RWPE2 (cell line): ENCODE measurements around the gene ANKRD40CL.

Experiments
- ATAC-seq: fragments of 200-7000 bp; cut with Tn5 transposase; 3 replicates; pipeline ENCODE4 v1.9.1; 2021; ENCODE audit warnings: low read depth
- DNase-seq: peaks from one replicate; pipeline ENCODE4 v3.0.0-alpha.2; 2020; ENCODE audit warnings: low spot score
- H3K27ac ChIP-seq: fragments of 450-650 bp; 2 replicates; pipeline ENCODE4 v1.5.1; 2017; ENCODE audit warnings: mild to moderate bottlenecking; ENCODE audit not compliant: poor library complexity, severe bottlenecking
- H3K27me3 ChIP-seq: fragments of 250-450 bp; sonication (Bioruptor Pico); 2 replicates; pipeline ENCODE4 v1.5.1; 2021; ENCODE audit warnings: mild to moderate bottlenecking, moderate library complexity; ENCODE audit not compliant: insufficient read depth, poor library complexity, severe bottlenecking
- H3K36me3 ChIP-seq: fragments of 250-450 bp; sonication (Bioruptor Pico); 2 replicates; pipeline ENCODE4 v1.5.1; 2020; ENCODE audit warnings: low read depth, mild to moderate bottlenecking, moderate library complexity
- H3K4me1 ChIP-seq: fragments of 250-450 bp; sonication (Bioruptor Pico); 2 replicates; pipeline ENCODE4 v1.5.1; 2021; ENCODE audit warnings: mild to moderate bottlenecking, moderate library complexity; ENCODE audit not compliant: insufficient read depth, poor library complexity, severe bottlenecking
- H3K4me3 ChIP-seq: fragments of 250-450 bp; sonication (Bioruptor Pico); 2 replicates; pipeline ENCODE4 v1.5.1; 2021; ENCODE audit warnings: mild to moderate bottlenecking, moderate library complexity; ENCODE audit not compliant: severe bottlenecking
- H3K9me3 ChIP-seq: fragments of 250-450 bp; sonication (Bioruptor Pico); 2 replicates; pipeline ENCODE4 v1.5.1; 2021; ENCODE audit warnings: mild to moderate bottlenecking, moderate library complexity; ENCODE audit not compliant: severe bottlenecking
- TF ChIP-seq, protein P1 (sequence below): fragments of 450-650 bp; IDR thresholded peaks from one replicate; pipeline ENCODE4 v1.5.1; 2017; ENCODE audit warnings: mild to moderate bottlenecking, moderate library complexity; ENCODE audit not compliant: poor library complexity, severe bottlenecking

ANKRD40CL gene

DNA sequence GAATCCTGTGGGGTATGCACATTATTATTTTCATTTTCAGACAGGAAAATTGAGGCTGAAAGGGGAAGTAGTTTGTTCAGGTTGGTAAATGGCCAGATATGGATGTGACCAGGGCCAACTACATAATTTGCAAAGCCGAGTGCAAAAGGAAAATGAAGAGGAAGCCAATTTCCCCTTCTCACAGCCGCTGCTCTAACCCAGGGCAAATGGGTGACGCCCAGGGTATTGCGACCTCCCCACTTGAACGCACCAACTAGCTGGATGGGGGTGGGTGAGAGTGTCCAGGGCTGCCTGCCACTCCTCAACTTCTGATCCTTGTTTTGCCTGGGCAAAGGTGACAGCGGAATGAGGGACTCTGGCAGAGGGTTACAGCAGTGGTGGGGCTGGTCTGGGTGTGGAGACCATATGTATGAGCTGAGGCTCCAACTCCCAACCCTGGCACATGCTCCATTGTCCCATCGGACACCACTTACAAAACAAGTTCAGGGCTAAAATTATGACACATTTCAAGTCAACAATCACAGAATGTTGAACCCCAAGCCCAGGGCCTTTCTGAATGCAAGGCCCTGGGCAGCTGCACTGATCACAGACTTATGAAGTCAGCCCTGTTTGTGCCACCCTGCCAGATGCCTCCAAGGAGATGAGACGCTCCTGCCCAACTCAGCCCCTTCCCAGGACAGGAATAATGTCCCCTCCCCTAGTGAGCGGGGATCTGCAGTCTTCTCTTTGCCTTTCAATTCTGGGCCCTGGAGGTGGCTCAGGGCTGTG is 1.7 kb downstream of the ANKRD40CL start:
- TF ChIP-seq, protein P1, sequence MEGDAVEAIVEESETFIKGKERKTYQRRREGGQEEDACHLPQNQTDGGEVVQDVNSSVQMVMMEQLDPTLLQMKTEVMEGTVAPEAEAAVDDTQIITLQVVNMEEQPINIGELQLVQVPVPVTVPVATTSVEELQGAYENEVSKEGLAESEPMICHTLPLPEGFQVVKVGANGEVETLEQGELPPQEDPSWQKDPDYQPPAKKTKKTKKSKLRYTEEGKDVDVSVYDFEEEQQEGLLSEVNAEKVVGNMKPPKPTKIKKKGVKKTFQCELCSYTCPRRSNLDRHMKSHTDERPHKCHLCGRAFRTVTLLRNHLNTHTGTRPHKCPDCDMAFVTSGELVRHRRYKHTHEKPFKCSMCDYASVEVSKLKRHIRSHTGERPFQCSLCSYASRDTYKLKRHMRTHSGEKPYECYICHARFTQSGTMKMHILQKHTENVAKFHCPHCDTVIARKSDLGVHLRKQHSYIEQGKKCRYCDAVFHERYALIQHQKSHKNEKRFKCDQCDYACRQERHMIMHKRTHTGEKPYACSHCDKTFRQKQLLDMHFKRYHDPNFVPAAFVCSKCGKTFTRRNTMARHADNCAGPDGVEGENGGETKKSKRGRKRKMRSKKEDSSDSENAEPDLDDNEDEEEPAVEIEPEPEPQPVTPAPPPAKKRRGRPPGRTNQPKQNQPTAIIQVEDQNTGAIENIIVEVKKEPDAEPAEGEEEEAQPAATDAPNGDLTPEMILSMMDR = no peak
- DNase-seq = no peak
- Histone ChIP-seq H3K36me3 (no peaks in the 10 kb centered on the region), H3K4me3 (no peak overlapping the region), H3K9me3 (no peaks in the 10 kb centered on the region), H3K27ac (no peak overlapping the region), H3K4me1 (peaks cover 6% of the 10 kb centered on the region), H3K27me3 (no peaks in the 10 kb centered on the region)
- no peak for ATAC-seq

- Histone ChIP-seq H3K9me3 (no peaks in the 10 kb centered on the region), H3K4me3 (no peak overlapping the region), H3K4me1 (peaks cover 6% of the 10 kb centered on the region), H3K27me3 (no peaks in the 10 kb centered on the region), H3K27ac (no peak overlapping the region), H3K36me3 (no peaks in the 10 kb centered on the region)
- TF ChIP-seq, protein P1 = no peak
- ATAC-seq (no peak), DNase-seq (no peak)
Observed at GRCh38 chr17:50764734-50765149, 2.6 kb downstream of the ANKRD40CL start.

GRCh38 chr17:50763716-50764475 is 3.4 kb downstream of the ANKRD40CL start:
- ATAC-seq (no peak), DNase-seq (no peak)
- H3K9me3 ChIP-seq = no peaks in the 10 kb centered on the region
- peaks cover 6% of the 10 kb centered on the region for H3K4me1 ChIP-seq
- TF ChIP-seq, protein P1 = no peak
- no peaks in the 10 kb centered on the region for H3K36me3 ChIP-seq
- no peak overlapping the region for H3K27ac ChIP-seq
- H3K4me3 ChIP-seq = no peak overlapping the region
- no peaks in the 10 kb centered on the region for H3K27me3 ChIP-seq

- no peak overlapping the region for H3K4me3 ChIP-seq
- no peaks in the 10 kb centered on the region for H3K4me1 ChIP-seq
- no peak for ATAC-seq
- DNase-seq = no peak
- no peak overlapping the region for H3K27ac ChIP-seq
- TF ChIP-seq, protein P1 = no peak
- no peaks in the 10 kb centered on the region for H3K36me3 ChIP-seq
- no peaks in the 10 kb centered on the region for H3K27me3 ChIP-seq
- H3K9me3 ChIP-seq = no peaks in the 10 kb centered on the region
Observed at GRCh38 chr17:50762177-50762576, 5.1 kb downstream of the ANKRD40CL start.
